ENCODE data around the gene ARHGEF39. TPM values are rescaled to one million over a fixed set of nuclear protein-coding genes. Genes with fewer than 3 reads are reported as not detected.

ARHGEF39 gene
- total RNA-seq, 2 experiments from 2014 or later, result 14.5 to 21.1 TPM

- no peak overlapping the region for H3K27ac Mint-ChIP-seq
- peaks cover 40% of the 10 kb centered on the region for H3K36me3 Mint-ChIP-seq
- CTCF ChIA-PET, result no interaction called here
- no peaks in the 10 kb centered on the region for H3K27me3 Mint-ChIP-seq
- ATAC-seq (no peak), DNase-seq (no peak)
- H3K4me1 Mint-ChIP-seq, result no peaks in the 10 kb centered on the region
- no peak overlapping the region for H3K4me3 Mint-ChIP-seq
- H3K9me3 Mint-ChIP-seq (ENCODE audit: low read depth), result no peaks in the 10 kb centered on the region
These were observed 37.7 kb upstream of the ARHGEF39 start for GRCh38 chr9:35702696-35703095.

DNA sequence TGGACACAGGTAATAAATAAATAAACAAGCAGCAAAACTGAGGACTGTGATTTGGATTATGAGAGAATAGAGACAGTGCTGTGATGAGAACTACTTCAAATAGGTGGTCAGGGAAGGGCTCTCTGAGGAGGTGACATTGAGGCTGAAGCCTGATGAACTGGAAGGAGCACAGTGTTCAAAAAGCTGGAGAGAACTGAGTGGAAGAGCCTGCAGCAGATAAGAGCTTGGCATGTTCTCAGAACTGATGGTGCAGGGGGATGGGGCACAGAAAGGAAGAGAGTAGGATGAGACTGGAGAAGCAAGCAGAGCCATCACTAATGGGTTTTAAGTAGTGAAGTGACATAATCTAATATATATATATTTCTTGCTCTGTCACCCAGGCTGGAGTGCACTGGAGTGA, 35.9 kb upstream of the ARHGEF39 start:
- Mint-ChIP-seq H3K27ac (no peak overlapping the region), H3K4me3 (no peak overlapping the region), H3K9me3 (ENCODE audit: low read depth) (no peaks in the 10 kb centered on the region), H3K27me3 (no peaks in the 10 kb centered on the region), H3K4me1 (peaks cover 2% of the 10 kb centered on the region), H3K36me3 (peaks cover 34% of the 10 kb centered on the region)
- CTCF ChIA-PET, result interaction anchor here (1.2 to 1.7 kb wide), 4 partner anchors 26 to 90 kb away, joined by 3 to 5 read pairs (median 4); partner anchors contain the start of gene CCDC107
- DNase-seq, result no peak
- no peak for ATAC-seq

GRCh38 chr9:35700031-35700430, 35.0 kb upstream of the ARHGEF39 start:
- Mint-ChIP-seq H3K27me3 (no peaks in the 10 kb centered on the region), H3K9me3 (ENCODE audit: low read depth) (no peaks in the 10 kb centered on the region), H3K27ac (no peak overlapping the region), H3K4me1 (peaks cover 2% of the 10 kb centered on the region), H3K36me3 (peaks cover 29% of the 10 kb centered on the region), H3K4me3 (no peak overlapping the region)
- ATAC-seq (no peak), DNase-seq (no peak)
- CTCF ChIA-PET, result interaction anchor here (1.2 to 1.7 kb wide), 3 partner anchors 27 to 41 kb away, joined by 4 to 5 read pairs (median 4); partner anchors contain the start of gene CCDC107

- ATAC-seq (no peak), DNase-seq (no peak)
- H3K4me3 Mint-ChIP-seq, result no peak overlapping the region
- H3K9me3 Mint-ChIP-seq (ENCODE audit: low read depth), result no peaks in the 10 kb centered on the region
- no peak overlapping the region for H3K27ac Mint-ChIP-seq
- peaks cover 12% of the 10 kb centered on the region for H3K36me3 Mint-ChIP-seq
- H3K27me3 Mint-ChIP-seq, result no peaks in the 10 kb centered on the region
- CTCF ChIA-PET, result interaction anchor here (1.1 to 5.7 kb wide), 7 partner anchors 9 to 86 kb away, joined by 3 to 68 read pairs (median 41); partner anchors contain the start of genes ARHGEF39, GBA2 and RGP1
- peaks cover 2% of the 10 kb centered on the region for H3K4me1 Mint-ChIP-seq
These were observed 33.2 kb upstream of the ARHGEF39 start for GRCh38 chr9:35698231-35698630.

DNA sequence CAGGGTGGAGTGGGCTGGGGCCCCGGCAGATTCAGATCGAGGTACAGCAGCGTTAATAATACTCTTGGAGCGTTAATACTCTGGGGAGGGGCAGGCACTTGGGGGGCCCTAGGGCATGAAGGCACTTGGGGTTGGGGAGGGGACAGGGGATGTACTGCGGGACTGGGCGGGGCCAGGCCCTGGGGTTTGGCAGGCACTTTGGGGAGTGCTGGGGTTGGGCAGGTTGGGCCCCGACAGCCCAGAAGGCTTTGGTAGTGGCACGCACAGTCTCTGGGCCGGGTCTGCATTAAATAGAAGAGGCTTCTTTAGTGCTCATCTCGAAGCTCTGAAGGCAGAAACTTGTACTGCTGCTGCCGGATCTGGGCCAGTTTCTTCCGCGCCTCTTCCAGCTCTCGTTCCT, 32.5 kb upstream of the ARHGEF39 start:
- CTCF ChIA-PET, result interaction anchor here (0.6 to 5.7 kb wide), 27 partner anchors 9 to 1668 kb away, joined by 3 to 68 read pairs (median 13); partner anchors contain the start of genes ARHGEF39, CCDC107, CREB3 and GBA2
- DNase-seq, result no peak
- no peak for ATAC-seq
- H3K36me3 Mint-ChIP-seq, result peaks cover 7% of the 10 kb centered on the region
- H3K9me3 Mint-ChIP-seq (ENCODE audit: low read depth), result no peaks in the 10 kb centered on the region
- H3K27ac Mint-ChIP-seq, result no peak overlapping the region
- H3K4me1 Mint-ChIP-seq, result peaks cover 2% of the 10 kb centered on the region
- H3K27me3 Mint-ChIP-seq, result no peaks in the 10 kb centered on the region
- no peak overlapping the region for H3K4me3 Mint-ChIP-seq

- peak; percentile 92 for ATAC-seq
- peaks cover 2% of the 10 kb centered on the region for H3K4me1 Mint-ChIP-seq
- no peak overlapping the region for H3K27ac Mint-ChIP-seq
- DNase-seq, result peak; percentile 72
- peaks cover 7% of the 10 kb centered on the region for H3K36me3 Mint-ChIP-seq
- CTCF ChIA-PET, result interaction anchor here (0.5 to 5.7 kb wide), 46 partner anchors 9 to 509 kb away, joined by 3 to 68 read pairs (median 8); partner anchors contain the start of genes ARHGEF39, CA9, CCDC107 and CREB3
- H3K27me3 Mint-ChIP-seq, result no peaks in the 10 kb centered on the region
- no peaks in the 10 kb centered on the region for H3K9me3 Mint-ChIP-seq (ENCODE audit: low read depth)
- no peak overlapping the region for H3K4me3 Mint-ChIP-seq
These were observed 31.7 kb upstream of the ARHGEF39 start for GRCh38 chr9:35696520-35697215.

DNA sequence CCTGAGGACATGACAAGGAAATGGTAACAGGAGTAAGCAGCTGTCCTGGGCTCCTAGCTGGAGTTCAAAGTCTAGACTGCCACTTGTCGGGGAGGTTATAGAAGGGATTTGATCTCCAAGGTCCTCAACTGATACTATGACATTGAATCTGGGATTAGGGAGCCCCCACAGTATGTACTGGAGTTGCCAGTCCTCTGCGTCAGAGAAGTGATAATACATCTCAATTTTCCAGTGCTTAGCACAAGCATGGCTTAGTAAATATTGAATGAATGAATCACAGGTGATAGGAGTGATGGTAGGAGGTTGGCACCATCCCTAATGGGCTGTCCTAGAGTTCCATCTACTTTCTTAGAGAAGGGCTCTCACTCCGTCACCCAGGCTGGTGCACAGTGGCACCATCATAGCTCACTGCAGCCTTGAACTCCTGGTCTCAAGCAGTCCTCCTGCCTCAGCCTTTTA, 31.0 kb upstream of the ARHGEF39 start:
- Mint-ChIP-seq H3K4me1 (peaks cover 5% of the 10 kb centered on the region), H3K27me3 (no peaks in the 10 kb centered on the region), H3K4me3 (no peak overlapping the region), H3K36me3 (peaks cover 7% of the 10 kb centered on the region), H3K9me3 (ENCODE audit: low read depth) (no peaks in the 10 kb centered on the region), H3K27ac (no peak overlapping the region)
- CTCF ChIA-PET, result interaction anchor here (0.6 to 5.7 kb wide), 41 partner anchors 8 to 206 kb away, joined by 3 to 68 read pairs (median 8); partner anchors contain the start of genes ARHGEF39, CA9, CCDC107 and CREB3
- DNase-seq (no peak), ATAC-seq (peak; percentile 12)

DNA sequence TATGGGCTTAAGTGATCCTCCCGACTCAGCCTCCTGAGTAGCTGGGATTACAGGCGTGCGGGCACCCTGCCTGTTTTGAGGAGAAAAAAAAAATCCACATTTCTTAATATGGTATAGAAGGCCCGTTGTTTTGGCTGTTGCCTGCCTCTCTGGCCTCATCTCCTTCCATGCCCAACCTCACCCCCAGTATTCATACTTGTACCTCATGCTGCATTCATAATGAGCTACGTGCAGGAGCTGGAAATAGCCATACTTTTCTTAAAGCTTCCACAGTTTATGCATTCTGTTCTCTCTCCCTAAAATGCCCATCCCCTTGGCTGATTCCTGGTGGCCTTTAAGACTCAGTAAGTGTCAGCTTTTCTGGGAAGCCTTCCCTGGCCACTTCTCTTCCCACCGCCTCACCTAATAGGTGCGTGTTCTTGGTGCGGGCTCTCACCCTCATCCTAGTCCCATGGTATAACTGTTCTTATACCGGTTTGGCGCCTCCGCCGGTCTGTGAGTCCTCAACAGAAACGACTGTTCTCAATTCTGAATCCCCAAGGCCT, 26.8 kb upstream of the ARHGEF39 start:
- no peak for ATAC-seq
- H3K36me3 Mint-ChIP-seq, result peaks cover 5% of the 10 kb centered on the region
- CTCF ChIA-PET, result interaction anchor here (0.6 to 1.9 kb wide), 5 partner anchors 18 to 88 kb away, joined by 3 to 9 read pairs (median 3); partner anchors contain the start of genes CCDC107 and RMRP
- no peaks in the 10 kb centered on the region for H3K27me3 Mint-ChIP-seq
- H3K4me1 Mint-ChIP-seq, result peaks cover 16% of the 10 kb centered on the region
- H3K9me3 Mint-ChIP-seq (ENCODE audit: low read depth), result no peaks in the 10 kb centered on the region
- H3K4me3 Mint-ChIP-seq, result peak overlapping the region; percentile 2
- no peak overlapping the region for H3K27ac Mint-ChIP-seq
- no peak for DNase-seq

DNA sequence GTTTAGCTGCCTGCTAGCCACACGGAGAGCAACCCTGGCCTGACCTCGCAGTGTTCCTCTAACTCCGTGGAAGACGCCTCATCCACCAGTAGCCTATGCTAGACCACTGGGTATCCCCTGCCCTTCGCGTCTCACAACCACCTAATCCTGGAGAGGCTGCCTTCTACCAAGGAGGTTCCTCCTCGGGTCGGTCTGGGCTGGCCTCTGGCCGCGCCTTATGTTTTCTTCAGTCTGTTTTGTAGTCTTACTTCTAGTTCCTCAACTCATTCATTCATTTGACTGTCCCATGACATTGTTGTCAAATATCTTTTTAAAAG, 26.3 kb upstream of the ARHGEF39 start:
- no peaks in the 10 kb centered on the region for H3K9me3 Mint-ChIP-seq (ENCODE audit: low read depth)
- ATAC-seq (no peak), DNase-seq (no peak)
- no peaks in the 10 kb centered on the region for H3K27me3 Mint-ChIP-seq
- peaks cover 14% of the 10 kb centered on the region for H3K4me1 Mint-ChIP-seq
- no peak overlapping the region for H3K27ac Mint-ChIP-seq
- peak overlapping the region; percentile 74 for H3K4me3 Mint-ChIP-seq
- H3K36me3 Mint-ChIP-seq, result no peaks in the 10 kb centered on the region
- CTCF ChIA-PET, result interaction anchor here (0.9 to 1.9 kb wide), 5 partner anchors 20 to 88 kb away, joined by 3 to 9 read pairs (median 3); partner anchors contain the start of genes CCDC107 and RMRP

DNA sequence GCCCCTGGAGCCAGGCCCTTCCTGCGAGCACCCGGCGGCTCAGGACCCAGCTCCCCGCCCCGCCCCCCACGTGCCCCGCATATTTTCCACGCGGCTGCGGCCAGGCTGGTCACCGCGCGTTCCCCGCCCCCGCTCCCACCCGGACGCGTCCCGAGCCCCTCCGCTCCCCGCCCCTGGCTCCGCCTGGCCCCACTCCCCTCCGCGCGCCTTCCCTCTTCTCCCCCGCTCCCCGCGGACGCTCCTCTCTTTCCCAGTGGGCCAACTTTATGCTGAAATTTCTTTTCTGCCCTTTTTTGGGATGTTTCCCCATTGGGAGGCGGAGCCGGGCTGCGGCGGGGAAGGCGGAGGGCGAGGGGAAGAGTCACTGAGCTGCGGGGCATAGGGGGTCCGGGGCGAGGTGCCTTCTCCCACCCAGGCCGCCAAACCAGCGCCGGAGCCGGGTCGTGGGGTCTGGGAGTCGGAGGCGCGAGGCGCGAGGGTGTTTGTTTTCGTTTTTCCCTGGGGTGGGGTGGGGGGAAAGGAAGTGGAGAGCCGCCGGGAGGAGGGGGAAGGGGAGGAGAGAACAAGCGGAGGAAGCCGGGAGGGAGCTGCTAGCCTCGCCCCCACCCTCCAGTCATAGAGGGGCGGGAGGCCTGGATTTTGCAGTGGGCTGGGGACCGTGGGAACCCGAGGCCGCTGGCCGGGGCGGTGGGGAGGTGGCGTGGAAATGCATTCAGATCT, 25.8 kb upstream of the ARHGEF39 start:
- peak overlapping the region; percentile 74 for H3K4me3 Mint-ChIP-seq
- no peak overlapping the region for H3K27ac Mint-ChIP-seq
- CTCF ChIA-PET, result interaction anchor here (0.8 to 1.9 kb wide), 7 partner anchors 26 to 74 kb away, joined by 3 to 10 read pairs (median 5); partner anchors contain the start of genes CCDC107 and RMRP
- DNase-seq (peak; percentile 48), ATAC-seq (peak; percentile 52)
- no peaks in the 10 kb centered on the region for H3K9me3 Mint-ChIP-seq (ENCODE audit: low read depth)
- H3K27me3 Mint-ChIP-seq, result no peaks in the 10 kb centered on the region
- no peaks in the 10 kb centered on the region for H3K36me3 Mint-ChIP-seq
- peaks cover 14% of the 10 kb centered on the region for H3K4me1 Mint-ChIP-seq

DNA sequence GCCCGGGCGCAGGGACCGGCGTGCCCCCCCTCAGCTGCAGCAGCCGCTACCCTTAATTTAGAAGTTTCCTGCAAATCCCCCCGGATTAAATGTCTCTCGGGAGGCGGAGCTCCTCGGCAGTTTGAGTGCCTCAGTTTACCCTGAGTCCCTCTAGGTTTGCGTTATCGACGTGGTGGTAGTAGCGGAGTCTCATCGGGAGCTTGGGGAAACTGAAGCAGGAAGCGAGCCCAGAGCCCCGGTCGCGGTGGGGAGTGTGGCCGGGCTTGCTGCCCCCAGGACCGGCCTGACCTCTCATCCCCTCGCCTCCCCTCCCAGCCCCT, 25.3 kb upstream of the ARHGEF39 start:
- peaks cover 14% of the 10 kb centered on the region for H3K4me1 Mint-ChIP-seq
- ATAC-seq, result no peak
- H3K9me3 Mint-ChIP-seq (ENCODE audit: low read depth), result no peaks in the 10 kb centered on the region
- no peak for DNase-seq
- H3K27ac Mint-ChIP-seq, result no peak overlapping the region
- H3K4me3 Mint-ChIP-seq, result peak overlapping the region; percentile 74
- CTCF ChIA-PET, result interaction anchor here (0.8 to 1.0 kb wide), 4 partner anchors 26 to 46 kb away, joined by 3 to 10 read pairs (median 4); partner anchors contain the start of genes CCDC107 and RMRP
- no peaks in the 10 kb centered on the region for H3K27me3 Mint-ChIP-seq
- H3K36me3 Mint-ChIP-seq, result no peaks in the 10 kb centered on the region

- CTCF ChIA-PET, result interaction anchor here (0.8 to 1.1 kb wide), 5 partner anchors 13 to 46 kb away, joined by 3 to 10 read pairs (median 3); partner anchors contain the start of genes CCDC107 and RMRP
- H3K27me3 Mint-ChIP-seq, result no peaks in the 10 kb centered on the region
- peak within 1 kb of the TSS; percentile 74 for H3K4me3 Mint-ChIP-seq
- H3K36me3 Mint-ChIP-seq, result no peaks in the 10 kb centered on the region
- H3K9me3 Mint-ChIP-seq (ENCODE audit: low read depth), result no peaks in the 10 kb centered on the region
- ATAC-seq (no peak), DNase-seq (no peak)
- H3K27ac Mint-ChIP-seq, result no peak within 1 kb of the TSS
- H3K4me1 Mint-ChIP-seq, result peaks cover 14% of the 10 kb centered on the region
These were observed 24.7 kb upstream of the ARHGEF39 start, which contains the start of gene TPM2 for GRCh38 chr9:35689542-35690293. Gene TPM2, minus strand, starts transcription at chr9:35689925. Its CDS starts 108 bp downstream, at chr9:35689817.

Measured in activated CD8-positive, alpha-beta memory T cell treated with anti-CD3 and anti-CD28 coated beads, Interleukin-2, amount 10 ng/mL, durations not matched to agents 7 days and 5 days (primary cell).